Measurements from ENCODE around the gene TMEM19.

The TMEM19 gene

DNA sequence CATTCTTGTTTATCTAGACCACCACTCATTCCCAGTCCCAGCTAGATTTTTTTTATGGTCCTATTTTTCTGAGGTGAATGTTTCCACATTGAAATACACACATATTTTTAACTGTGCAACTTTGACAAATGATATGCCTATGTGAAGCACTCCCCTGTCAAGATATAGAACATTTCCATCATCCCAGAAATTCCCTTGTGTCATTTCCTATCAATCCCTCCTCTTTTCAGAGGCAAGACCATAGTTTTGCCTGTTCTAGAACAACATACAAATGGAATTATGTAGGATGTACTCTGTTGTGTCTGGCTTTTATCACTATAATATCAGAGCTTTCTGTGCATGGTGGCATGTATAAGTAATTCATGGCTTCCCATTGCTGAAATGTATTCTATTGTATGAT, 32.7 kb downstream of the TMEM19 start:
- DNase-seq (ENCODE audit: low read depth, low spot score): no peak

- DNase-seq (ENCODE audit: low read depth, low spot score): no peak
Observed at GRCh38 chr12:71719647-71720370, 33.9 kb downstream of the TMEM19 start.

GRCh38 chr12:71721783-71722505, 36.1 kb downstream of the TMEM19 start:
- DNase-seq (ENCODE audit: low read depth, low spot score): no peak

DNA sequence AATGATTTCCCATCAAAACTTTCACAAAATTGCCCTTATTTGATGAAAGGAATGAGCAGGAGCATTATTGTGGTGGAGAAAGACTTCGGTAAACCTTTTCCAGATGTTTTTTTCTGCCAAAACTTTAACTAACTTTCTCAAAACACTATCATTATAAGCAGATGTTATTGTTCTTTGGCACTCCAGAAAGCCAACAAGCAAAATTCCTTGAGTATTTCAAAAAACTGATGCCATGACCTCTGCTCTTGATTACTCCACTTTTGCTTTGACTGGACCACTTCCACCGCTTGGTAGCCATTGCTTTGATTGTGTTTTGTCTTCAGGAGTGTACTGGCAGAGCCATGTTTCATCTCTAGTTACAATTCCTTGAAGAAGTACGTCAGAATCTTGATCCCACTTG, 39.1 kb downstream of the TMEM19 start:
- no peak for DNase-seq (ENCODE audit: low read depth, low spot score)

- no peak for DNase-seq (ENCODE audit: low read depth, low spot score)
Observed at GRCh38 chr12:71726548-71726947, 40.7 kb downstream of the TMEM19 start.

DNA sequence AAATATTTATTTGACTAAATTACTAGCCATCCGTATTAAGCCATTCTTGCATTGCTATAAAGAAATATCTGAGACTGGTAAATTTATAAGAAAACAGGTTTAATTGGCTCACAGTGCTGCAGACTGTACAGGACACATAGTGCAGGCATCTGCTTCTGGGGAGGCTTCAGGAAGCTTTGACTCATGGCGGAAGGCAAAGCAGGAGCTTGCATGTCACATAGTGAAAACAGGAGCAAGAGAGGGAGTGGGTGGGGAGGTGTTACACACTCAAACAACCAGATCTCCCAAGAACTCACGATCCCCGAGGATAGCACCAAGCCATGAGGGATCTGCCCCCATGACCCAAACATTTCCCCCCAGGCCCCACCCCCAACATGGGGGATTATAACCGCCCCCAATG, 42.1 kb downstream of the TMEM19 start:
- no peak for DNase-seq (ENCODE audit: low read depth, low spot score)

GRCh38 chr12:71730936-71731335, 45.1 kb downstream of the TMEM19 start:
- DNase-seq (ENCODE audit: low read depth, low spot score): no peak

DNA sequence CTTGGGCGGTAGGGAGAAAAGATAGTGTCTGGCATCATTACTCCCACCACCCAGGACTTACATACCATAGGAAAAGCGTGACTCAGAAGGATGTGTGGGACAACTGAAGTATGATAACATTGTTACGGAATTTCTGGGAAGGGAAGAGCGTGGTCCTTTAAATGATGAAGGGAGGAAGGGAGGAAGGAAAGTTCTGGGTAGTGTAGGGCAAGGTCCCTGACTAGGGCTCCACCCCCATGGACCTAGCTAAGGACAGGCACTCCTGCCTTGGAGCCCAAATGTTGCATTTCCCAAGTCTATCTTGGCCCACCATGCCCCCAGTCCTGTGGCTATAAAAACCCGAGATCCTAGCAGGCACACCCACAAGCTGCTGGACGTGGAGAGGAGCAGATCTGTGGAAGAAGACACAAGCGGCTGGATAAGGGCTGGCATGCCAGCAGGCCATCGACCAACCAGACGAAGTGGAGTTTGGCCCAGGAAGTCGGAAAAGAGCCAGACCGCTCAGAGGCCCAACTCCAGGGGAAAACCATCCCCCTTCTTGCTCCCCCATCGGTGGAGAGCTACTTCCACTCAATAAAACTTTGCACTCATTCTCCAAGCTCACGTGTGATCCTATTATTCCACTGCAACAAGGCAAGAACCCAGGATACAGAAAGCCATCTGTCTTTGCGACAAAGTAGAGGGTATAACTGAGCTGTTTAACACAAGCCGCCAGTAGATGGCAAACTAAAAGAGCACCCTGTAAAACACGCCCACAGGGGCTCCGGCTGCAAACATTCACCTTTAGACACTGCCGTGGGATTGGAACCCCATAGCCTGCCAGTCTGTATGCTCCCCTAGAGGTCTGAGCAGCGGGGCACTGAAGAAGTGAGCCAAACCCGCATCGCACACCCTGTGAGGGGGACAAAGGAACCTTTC, 45.8 kb downstream of the TMEM19 start:
- DNase-seq (ENCODE audit: low read depth, low spot score): no peak

GRCh38 chr12:71732357-71732712, 46.5 kb downstream of the TMEM19 start:
- no peak for DNase-seq (ENCODE audit: low read depth, low spot score)

GRCh38 chr12:71737197-71737596, 51.3 kb downstream of the TMEM19 start:
- no peak for DNase-seq (ENCODE audit: low read depth, low spot score)

DNA sequence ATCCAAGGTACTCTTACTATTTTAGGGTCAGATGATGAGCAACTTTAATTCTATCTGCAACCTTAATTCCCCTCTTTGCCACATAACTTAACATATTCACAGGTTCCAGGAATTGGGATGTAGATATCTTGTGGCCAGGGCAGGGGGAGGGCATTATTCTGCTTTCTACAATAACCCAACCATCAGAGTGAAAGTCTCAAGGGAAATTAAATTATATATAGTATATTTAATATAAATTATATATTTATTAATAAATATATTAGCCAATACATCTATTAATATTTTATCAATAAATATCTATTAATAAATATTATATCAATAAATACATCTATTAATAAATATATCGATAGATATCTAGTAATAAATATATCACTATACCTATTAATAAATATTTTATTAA, 57.1 kb downstream of the TMEM19 start:
- no peak for DNase-seq (ENCODE audit: low read depth, low spot score)

DNA sequence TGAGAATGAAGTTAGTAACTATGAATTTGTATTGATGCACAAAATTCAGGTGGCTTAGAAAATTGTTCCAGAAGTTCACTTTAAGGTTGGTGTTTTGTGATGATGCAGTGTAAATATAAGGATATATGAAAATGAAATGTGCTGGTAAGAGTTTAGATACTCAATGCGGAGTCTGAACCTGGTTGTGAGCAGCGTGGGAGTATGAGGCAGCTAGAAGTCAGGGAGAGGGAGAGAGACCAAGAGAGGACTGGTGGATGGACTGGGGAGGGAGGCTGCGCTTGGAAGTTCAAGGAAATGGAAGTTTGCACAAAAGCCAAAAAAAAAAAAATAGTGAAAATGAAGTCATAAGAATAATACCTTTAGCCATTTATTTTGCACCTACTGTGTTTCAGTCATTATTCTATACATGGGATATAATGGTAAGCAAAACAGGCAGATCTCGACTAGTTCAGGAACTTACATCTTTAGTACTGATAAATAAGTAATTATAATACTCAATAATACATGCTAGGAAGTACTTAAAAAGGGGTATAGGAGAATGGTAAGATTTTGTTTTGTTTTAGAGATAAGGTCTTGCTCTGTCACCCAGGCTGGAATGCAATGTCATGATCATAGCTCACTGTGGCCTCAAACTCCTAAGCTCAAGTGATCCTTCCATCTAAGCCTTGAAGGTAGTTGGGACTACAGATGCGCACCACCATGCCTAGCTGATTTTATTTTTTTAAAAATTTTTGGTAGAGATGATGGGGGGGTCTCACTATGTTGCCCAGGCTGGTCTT, 58.8 kb downstream of the TMEM19 start:
- no peak for DNase-seq (ENCODE audit: low read depth, low spot score)

- DNase-seq (ENCODE audit: low read depth, low spot score): no peak
Observed at GRCh38 chr12:71746974-71747611, 61.2 kb downstream of the TMEM19 start.

GRCh38 chr12:71748081-71748850, 62.4 kb downstream of the TMEM19 start:
- DNase-seq (ENCODE audit: low read depth, low spot score): no peak

DNA sequence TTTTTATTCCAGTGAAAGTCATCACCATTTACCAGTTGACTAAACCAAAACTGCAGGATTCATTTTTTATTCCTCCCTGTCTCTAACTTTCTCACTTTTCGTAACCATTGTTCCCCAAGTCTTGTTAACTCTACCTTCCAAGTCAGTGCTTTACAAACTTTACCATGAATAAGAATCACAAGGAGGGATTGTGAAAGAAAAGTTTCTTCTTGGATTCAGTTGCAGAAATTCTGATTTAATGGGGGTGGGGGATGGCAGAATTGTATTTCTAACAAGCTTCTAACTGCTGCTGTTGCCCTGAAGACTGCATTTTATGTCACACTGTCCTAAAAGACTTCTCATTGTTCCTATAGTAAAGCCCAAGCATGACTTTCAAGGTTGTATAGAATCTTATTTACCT, 63.8 kb downstream of the TMEM19 start:
- DNase-seq (ENCODE audit: low read depth, low spot score): no peak

GRCh38 chr12:71752891-71753290, 67.0 kb downstream of the TMEM19 start:
- DNase-seq (ENCODE audit: low read depth, low spot score): no peak

Data from iPS DF 19.7 (cell line).